Activated gamma-delta T cell treated with Interleukin-2 at 50 U/mL for 16 hours (primary cell): ENCODE measurements around the gene ULBP2.
"Not testable (repeated sequence)": the region's sequence is repeated elsewhere in the genome, so short reads cannot be mapped to it uniquely, and the experiment has no call there.

Experiments
- DNase-seq: peaks from one replicate; pipeline ENCODE4 v3.0.0-alpha.2; 2020

Gene ULBP2

DNA sequence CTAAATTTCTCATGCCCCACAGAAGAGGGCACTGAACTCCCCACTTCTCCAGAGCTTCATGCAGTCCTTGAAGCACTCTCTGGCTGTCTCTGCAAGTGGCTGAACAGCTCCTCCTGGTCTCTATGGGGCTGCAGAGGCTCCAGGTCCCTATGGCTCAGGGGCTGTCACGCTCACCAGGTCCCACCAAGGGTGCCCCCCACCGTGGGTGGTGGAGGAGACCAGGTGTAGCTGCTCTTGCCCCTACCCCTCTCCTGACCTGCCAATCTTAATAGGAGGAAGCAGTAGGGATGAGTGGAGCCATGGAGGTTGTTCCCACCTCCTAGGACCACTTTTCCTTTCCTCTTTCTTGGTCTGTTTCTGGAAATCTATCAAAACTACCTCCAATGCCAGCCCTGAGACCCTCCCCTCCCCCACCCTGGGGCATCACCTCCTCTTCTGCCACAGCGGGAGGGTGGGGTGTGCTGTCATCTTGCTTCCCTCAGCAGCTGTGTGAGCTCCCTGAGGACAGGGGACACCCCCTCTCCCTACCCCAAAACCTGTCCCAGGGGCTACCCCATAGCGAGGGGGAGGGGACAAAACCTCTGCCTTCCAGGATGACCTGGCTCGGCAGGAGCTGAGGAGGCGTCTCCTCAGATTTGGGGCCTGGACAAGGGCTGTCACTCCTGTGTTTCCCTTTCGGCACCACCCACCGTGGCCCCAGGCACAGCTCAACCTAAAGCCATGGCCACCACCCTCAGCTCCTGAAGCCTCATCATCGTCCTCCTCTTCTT, 31.9 kb upstream of the ULBP2 start:
- DNase-seq, result no peak

DNA sequence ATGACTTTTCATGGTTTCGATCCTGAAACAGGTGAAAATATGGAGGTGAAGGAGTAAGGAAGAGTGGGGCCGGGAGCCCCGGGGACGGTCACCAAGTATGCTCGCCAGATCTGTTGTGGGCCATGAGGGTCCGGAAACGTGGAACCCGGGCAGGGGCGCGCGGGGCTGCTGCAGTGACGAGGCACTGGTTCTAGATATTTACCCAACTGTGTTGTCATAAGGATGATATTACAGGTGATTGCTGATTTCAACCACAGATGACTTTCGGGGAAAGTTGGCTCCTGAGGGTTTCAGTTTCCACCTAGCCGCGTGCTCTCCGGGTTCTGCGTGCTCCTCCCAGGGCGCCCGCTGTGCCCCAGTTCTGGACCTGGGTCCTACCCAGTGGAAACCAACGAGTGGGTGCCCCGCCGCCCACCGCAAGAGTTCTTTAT, 31.1 kb upstream of the ULBP2 start:
- DNase-seq, result no peak

DNA sequence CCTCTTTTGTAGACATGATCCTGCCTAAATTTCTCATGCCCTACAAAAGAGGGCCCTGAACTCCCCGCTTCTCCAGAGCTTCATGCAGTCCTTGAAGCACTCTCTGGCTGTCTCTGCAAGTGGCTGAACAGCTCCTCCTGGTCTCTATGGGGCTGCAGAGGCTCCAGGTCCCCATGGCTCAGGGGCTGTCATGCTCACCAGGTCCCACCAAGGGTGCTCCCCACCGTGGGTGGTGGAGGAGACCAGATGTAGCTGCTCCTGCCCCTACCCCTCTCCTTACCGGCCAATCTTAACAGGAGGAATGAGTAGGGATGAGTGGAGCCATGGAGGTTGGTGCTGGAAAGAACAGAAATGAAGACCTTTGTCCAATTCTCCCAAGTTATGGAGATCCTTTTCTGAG, 29.1 kb upstream of the ULBP2 start:
- not testable (repeated sequence) for DNase-seq

DNA sequence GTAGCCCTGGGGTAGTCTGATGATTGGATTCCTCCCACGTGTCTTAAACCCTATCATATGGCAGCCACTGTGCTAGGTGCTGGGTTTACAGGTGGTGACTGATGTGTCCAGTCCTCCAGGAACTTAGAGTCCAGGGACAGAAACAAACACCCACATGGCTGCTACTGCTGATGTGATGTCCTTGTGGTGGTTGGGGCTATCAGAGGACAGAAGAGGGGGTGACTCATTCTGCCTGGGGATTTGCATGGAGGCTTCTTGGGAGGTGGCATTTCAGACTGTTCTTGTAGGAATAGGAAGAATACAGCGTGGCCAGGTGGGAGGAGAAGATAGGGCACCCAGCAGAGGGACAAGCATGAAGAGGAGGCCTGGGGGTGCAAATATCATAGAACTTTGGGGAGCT, 28.7 kb upstream of the ULBP2 start:
- no peak for DNase-seq

DNA sequence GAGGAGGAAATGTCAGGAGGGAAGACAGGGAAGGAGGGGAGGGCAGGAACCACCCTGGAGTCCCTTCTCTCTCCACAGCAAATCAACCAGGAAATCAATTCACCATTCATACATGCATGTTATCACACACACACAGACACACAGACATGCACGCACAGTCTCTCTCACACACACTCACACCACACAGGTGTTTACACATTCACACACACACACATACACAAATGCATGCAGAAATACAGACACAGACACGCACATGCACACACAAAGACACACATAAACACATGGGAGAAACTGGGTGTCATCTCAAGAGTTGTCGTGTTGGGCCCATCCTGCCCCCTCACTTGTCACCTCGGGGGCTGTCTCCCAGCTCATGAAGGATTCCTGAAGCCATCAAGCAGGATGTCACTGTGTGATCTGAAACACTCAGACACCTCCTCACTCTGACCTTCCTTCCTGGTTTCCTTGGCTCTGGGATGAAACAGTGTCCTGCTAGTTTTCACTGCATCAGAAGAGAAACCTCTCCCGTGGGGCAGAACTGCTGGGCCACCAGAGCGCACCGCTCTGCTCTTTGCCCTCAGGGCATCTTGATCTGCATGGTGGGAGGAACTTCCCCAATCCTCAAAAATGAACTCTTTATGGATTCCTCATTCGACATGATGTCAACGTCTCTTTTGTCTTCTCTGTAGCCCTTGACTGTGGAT, 28.1 kb upstream of the ULBP2 start:
- DNase-seq, result no peak

DNA sequence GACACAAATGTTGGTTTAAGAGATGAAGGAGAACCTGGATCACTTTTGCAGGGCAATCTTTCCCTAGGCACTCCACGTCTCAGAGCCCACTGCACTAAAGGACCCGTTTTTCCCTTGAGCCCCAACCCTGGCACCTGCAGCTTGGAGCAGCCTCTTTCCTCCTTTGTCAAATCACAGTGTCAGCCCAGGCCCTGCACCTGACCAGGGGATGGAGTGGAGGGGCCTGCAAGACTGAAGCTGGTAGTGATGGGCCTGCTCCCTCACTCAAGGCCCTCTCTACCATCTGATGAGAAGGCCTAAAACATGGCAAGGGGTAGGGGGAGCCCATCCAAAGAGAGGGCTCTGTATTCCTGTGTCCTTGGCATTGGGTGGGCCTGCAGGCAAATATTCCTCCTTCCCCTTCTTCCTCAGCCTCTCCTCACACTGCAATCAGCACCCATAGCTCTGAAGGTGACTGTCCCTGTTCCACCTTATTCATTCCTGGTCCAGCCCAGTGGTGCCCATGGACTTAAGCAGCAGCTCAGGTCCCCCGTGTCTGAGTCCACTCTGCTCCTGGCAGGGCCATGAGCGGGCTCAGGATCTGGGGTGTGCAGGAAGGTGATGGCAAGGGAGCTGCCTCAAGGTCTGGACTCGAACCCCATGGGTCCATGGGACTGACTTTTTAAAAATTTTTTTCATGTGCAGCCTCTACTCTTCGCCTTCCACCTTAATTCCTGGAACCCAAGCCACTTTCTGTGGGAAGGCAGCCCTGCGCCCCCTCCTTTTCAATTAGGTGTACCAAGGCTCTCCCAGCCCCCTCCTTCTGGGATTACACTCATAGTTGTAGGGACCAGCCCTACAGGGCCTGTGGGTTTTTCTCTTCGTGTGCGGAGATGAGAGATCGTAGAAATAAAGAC, 25.6 kb upstream of the ULBP2 start:
- DNase-seq, result no peak

DNA sequence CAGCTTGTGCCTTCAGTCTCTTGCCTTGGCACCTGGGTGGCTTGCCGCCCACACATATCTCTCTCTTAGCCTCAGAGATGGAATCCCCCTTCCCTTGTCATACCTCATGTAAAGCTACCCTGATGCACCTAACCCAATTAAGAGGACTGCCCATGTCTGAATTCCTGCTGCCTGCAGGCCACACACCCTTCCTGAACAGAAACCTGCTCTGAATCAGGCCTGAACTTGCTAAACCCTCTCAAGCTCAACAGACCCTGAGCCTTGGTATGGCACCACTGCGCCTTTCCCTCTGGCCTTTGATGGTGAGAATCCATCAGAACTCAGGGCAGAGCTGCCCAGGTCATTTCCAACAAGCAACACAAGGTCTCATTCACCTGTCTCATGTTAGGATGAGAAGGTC, 24.1 kb upstream of the ULBP2 start:
- no peak for DNase-seq

DNA sequence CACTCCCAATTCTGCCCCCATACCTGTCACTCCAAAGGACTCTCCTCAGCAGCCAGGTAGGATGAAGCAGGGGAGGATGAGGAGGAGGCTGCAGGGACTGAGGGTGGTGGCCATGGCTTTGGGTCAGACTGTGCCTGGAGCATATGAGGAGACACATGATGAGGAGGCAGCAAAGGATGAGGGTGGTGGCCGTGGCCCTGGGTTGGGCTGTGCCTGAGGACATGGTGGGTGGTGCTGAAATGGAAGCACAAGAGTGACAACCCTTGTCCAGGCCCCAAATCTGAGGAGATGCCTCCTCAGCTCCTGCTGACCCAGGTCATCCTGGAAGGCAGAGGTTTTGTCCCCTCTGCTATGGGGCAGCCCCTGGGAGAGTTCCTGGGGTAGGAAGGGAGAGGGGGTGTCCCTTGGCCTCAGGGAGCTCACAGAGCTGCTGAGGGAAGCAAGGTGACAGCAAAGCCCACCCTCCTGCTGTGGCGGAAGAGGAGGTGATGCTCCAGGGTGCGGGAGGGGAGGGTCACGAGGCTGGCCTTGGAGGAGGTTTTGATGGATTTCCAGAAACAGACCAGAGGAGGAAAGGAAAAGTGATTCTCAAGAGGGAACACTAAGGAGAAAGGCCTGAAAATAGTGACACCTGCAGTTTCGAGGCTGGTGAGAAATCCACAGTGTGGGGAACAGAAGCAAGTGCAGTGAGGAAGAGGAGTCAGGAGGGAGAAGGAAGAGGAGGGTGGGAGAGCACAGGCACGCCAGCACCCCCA, 23.5 kb upstream of the ULBP2 start:
- DNase-seq, result no peak

DNA sequence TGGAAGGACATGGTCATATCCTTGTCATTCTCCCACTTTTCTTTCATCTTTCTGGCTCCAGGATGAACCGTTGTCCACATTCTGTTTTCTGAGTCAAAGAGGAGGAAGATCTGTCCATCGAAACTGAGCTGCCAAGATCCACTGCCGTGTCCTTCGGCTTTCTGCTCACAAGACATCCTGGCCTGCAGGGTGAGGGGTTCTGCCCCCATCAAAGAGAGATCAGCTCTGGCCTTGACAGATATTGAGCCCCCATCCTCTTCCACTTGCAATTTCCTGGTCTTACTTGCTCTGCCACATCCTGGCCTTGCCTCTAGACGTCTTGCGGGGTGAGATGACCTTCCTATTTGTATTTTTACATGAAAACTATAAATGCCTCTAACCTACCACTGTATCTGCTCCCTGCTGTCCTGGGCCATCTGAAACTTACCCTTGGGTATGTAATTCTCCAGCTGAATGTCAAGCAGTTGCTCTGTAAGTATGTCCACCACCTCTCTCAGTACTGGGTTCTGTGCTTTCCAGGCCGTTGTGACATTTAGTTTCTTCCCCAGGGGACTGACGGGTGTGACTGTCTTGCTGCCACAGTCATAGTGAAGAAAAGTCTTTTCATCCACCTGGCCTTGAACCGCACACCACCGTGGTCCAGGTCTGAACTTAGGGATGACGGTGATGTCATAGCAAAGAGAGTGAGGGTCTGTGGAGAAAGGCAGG, 22.5 kb upstream of the ULBP2 start:
- DNase-seq, result not testable (repeated sequence)

DNA sequence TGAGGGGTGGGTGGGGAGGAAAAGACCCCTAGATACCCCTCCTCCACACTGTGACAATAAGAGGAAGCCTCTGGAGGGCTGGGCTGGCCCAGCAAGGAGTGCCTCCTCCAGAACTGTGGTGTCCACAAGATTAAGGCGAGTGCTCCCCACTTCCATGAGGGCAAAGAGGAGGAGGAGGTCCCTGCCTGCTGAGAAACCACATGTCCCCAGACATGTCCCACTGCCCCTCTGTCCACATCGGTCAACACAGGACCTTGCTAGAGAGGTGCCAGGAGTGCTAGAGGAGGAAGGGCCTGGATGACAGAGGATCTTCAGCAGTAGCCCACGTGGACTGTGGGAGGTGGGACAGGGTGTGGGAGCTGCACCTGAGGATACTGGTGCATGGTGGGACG, 22.0 kb upstream of the ULBP2 start:
- no peak for DNase-seq

DNA sequence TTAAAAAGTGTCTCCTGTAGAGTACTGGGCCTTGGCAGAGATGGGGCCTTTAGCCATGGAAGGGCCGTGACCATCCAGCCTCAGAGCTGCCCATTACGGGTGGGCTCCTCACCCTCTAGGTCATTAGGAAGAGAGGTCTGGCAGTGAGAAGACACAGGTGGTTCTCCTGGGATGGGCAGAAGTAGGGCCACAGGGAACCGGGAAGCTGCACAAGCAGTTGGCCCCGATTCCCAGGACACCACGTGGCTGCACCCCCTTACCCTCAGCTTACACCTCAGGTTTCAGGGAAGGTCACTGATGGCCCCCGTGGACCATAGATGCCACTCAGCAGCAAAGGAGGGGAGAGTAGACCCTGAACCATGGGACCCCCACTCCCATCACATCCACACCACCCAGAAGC, 20.5 kb upstream of the ULBP2 start:
- no peak for DNase-seq

DNA sequence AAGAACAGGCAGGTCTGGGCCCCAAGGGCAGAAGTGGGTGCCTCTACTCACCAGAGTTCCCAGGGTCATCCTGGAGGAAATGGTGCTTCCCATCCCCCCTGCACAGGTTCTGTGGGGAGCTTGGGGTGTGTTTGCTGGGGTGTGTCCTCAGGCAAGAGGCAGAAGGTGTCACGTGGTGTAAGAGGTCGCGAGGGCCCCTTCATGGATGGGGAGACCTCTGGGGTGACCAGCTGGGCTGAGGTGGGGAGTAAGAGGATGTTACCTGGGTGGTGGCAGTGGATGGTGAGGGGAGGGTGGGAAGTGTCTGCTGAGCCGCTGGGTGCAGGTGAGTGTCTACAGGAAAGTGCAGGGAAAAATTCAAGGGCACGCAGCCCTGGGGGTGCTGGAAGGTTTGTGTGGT, 19.7 kb upstream of the ULBP2 start:
- not testable (repeated sequence) for DNase-seq

DNA sequence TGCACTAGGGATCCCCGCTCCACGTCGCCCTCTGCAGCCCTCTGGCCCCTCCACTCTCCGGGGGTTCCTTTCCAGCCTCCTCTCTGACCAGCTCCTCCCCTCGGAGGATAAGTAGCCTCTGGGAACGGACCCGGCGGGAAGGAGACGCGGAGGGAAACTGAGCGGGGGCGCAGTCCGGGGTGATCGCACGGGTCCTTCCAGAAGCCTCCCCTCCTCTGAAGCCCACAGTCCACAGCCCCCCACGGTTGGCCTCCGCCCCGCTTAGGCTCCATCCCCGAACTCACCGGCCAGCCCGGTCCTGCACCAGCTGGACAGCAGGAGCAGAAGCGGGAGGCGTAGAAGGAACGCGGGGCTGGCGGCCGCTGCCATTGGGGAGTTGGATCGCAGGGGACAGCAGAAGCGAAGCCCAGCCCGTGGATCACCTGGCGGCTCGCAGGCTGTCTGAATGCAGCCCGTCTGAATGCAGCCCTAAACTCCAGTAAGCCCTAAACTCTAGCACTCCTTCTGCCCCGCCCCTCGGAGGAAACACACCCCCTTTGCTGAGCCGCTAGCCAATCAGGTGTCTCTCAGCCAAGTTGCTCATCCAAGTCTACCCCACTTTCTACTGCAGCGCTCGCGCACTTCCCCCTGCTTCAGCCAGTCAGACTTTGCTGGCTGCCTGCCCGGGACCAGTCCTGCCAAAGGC, 19.0 kb upstream of the ULBP2 start, which contains the start of gene RAET1G:
Gene RAET1G, minus strand, starts transcription at position 480 of the 685 bp plus-strand sequence. Its CDS starts 111 bp downstream, at position 369.
- DNase-seq, result peak; percentile 77

DNA sequence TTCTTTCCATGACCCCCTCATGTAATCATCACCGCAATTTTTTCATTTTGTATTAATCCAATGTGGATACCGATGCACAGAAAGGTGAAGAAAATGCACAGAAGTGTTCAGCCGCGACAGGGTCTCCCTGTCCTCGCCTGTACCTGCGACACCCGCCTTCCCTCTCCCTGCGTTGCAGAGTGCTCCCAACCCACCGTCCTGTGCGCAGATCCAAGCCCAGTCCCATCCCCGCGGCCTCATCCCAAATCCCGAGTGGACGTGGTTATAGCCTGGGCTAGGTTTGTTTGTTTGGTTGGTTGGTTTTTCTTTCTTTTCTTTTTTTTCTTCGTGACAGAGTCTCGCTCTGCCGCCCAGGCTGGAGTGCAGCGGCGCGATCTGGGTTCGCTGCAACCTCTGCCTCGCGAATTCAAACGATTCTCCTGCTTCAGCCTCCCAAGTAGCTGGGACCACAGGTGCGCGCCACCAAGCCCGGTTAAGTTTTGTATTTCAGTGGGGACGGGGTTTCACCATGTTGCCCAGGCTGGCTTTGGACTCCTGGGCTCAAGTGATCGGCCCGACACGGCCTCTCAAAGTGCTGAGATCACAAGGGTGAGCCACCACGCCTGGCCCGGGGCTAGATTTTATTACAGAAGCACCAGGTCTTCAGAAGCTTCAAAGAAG, 18.4 kb upstream of the ULBP2 start:
- DNase-seq, result no peak

DNA sequence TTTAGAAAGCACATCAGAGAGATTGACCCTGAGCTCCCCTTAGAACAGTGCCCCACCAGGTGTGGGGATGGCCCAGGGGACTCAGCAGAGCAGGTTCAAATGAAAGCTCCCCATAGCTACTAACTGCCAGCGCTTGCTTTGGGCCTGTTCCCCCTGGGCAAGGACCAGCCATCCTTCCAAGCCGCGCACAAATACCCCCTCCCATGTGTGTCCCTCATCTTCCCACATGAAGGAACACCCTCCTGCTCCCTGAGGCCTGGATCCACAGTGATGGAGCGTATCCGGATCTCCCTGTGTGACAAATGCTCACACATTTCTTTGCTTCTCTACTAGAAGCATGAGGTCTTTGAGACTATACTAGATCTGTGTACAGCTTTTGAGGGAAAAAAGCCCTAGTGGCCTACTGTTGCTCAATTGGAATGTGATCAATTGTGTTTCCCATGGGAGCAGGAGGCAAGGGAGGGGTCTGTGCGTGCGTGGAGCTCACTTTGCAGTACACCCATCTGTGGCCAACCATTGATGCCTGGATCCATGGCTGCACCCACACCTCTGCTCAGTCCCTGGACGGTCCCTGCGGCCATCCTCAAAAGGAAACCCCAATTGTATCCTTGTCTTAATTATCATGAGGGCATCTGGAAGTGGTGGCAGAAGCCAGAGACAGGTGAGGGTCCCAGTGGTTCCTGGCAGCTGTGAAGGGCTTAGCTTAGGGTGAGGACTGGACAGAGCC, 17.4 kb upstream of the ULBP2 start:
- no peak for DNase-seq

DNA sequence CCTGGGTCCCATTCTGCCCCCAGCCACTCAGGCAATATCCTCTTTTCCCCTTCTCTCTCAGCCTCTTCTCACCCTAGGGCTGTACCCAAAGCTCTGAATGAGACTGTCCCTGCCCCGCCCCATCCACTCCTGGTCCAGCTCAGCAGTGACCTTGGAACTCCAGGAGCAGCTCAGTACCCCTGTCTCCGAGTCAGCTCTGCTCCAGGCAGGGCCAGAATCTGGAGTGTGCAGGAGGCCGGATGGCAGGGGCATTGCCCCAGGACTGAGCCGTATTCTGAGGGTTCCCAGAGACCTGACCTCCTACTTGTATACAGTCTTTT, 16.9 kb upstream of the ULBP2 start:
- DNase-seq, result no peak

DNA sequence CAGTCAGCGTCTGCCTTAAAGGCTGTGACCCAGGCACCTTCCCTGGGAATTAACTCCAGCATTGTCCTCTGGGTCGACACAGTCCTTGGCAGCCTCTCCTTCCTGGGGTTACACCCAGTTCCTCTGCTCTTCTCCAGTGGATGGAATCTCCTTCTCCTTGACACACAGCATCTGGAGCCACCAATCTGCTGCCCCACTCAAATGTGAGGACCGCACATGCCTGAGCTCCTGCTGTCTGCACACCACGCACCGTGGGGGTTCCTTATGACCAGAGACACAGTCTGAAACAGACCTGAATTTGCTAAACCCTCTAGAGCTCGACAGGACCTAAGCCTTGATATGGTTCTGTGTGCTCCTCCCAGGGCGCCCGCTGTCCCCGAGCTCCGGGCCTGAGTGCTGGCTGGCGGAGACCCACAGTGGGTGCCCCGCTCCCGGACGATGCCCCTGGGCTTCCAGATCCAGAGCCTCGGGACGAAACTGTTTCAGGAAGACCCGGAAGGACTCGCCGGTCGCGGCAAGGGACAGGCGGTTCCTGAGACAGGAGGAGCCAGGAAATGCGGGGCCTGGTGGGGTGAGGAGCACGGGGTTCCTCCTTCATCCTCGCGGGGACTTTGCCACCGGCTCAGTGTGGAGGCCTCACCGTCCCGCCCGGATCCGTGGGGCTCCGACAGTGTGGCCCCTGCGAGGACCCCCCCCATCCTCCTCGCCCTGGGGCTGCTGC, 16.4 kb upstream of the ULBP2 start:
- no peak for DNase-seq

DNA sequence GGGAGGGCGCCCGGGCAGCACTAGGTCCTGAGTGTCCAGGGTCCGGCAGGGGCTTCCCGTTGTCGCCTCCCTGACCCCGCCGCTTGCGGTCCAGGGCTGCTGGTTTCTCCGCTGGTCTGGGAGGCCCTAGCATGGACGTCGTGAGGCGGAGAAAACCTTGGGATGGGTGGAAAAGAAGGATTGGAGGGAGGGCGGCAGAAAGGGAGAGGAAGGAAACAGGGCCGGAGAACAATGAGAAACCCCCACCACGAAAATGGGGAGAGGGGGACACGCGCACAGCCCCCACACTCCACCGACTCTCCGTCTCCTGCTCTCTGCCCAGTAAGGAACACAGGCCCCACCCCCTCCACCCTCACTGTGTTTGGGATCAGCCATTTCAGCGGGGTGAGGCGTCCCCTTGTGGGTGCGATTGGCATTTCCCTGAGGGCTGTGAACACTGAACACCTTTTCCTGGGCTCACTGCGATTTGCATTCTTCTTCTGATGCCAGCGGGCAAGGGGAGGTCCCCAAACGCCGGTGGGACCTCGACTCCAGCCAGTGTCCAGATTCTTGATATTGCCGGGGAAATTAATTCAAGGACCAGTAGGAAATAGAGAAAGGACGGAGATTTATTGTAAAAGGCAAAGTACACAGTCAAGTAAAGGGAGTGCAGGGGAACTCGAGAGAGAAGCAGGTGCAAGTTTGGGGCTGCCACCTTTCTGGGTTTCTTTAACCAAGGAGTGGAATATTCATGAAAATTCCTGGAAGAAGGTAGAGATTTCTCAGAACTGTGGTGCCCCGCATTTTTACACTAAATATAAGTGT, 15.6 kb upstream of the ULBP2 start:
- DNase-seq, result peak; percentile 61

DNA sequence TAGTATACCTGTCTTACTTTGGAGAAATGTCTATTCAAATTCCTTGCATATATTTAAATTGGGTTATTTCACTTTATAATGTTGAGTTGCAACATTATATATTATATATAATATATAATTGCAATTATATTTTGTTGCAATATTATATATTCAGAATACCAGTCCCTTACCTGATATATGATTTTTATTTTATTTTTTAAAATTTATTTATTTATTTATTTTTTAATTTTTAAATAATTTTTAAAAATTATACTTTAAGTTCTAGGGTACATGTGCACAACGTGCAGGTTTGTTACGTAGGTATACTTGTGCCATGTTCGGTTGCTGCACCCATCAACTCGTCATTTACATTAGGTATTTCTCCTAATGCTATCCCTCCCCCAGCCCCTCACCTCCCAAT, 14.8 kb upstream of the ULBP2 start:
- not testable (repeated sequence) for DNase-seq
